GM12878 (cell line): ENCODE data around the gene TNFSF4.

Experiments
- MLLT1 ChIP-seq: fragments of 450-650 bp; IDR thresholded peaks from 2 replicates; pipeline ENCODE4 v1.6.1; 2016; ENCODE audit warnings: mild to moderate bottlenecking
- POLR2AphosphoS5 ChIP-seq: IDR thresholded peaks from 2 replicates; pipeline ENCODE4 v1.6.1; 2011; ENCODE audit warnings: mild to moderate bottlenecking, low read length, inconsistent platforms

DNA sequence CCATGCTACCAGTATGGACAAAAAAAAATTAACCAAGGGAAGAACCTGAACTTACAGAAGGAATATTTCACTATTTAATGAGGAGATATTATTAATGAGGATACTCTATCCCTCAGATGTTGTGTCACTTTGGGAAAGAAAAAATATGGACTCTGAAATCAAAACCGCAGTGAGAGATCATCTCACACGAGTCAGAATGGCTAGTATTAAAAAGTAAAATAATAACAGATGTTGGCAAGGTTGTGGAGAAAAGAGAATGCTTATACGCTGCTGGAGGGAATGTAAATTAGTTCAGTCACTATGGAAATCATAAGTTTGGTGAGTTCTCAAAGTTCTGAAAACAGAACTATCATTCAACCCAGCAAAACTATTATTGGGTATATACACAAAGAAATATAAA lies 30.9 kb downstream of the TNFSF4 start:
- no peak for TF ChIP-seq MLLT1
- no peak for TF ChIP-seq POLR2AphosphoS5
